ENCODE measurements around the gene NDUFS4. TPM values are rescaled to one million over a fixed set of nuclear protein-coding genes. Genes with fewer than 3 reads are reported as not detected.
"Not testable (repeated sequence)": the region's sequence is repeated elsewhere in the genome, so short reads cannot be mapped to it uniquely, and the experiment has no call there.

NDUFS4 gene
- total RNA-seq, 2 experiments from 2014 or later, result 25.0 to 25.1 TPM

DNA sequence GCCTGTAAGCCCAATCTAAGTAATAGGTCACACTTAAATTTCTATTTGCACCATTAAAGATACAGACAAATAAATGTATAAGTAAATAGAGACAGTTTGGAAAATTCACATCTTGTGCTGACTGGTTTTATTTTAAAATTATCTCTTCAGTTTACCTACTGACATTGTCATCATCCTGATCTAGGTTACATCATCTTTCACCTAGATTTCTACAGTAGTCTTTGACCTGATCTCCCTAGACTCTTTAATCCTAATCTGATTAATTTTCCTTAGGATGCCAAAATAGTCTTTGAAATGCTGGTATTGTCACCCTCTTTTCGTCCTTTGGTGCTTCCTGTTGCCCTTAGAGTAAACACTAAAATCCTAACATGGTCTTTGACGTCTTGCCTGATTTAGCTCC, 43.9 kb downstream of the NDUFS4 start:
- Histone ChIP-seq H3K27ac (ENCODE audit: low read depth in 1 of 2, low read length in 2 of 2) (no peak overlapping the region), H3K36me3 (ENCODE audit: insufficient read depth, low read length) (peaks cover 25% of the 10 kb centered on the region), H3K27me3 (ENCODE audit: control insufficient read depth in 1 of 2, insufficient read depth in 2 of 2, low read length in 2 of 2) (no peaks in the 10 kb centered on the region), H3K9me3 (ENCODE audit: control insufficient read depth in 1 of 2, insufficient read depth in 1 of 2, low read length in 2 of 2) (no peaks in the 10 kb centered on the region), H3K4me1 (ENCODE audit: insufficient read depth, low read length) (no peaks in the 10 kb centered on the region), H3K4me3 (ENCODE audit: low read length) (no peak overlapping the region)
- intact Hi-C loops (cut with DNase I, micrococcal nuclease), result no loop called here
- ATAC-seq (ENCODE audit: poor library complexity), result no peak
- Mint-ChIP-seq H3K27me3 (no peaks in the 10 kb centered on the region), H3K4me3 (no peak overlapping the region), H3K36me3 (ENCODE audit: low read depth) (peaks cover 56% of the 10 kb centered on the region), H3K27ac (no peak overlapping the region), H3K9me3 (peaks cover 3% of the 10 kb centered on the region), H3K4me1 (ENCODE audit: low read depth) (peaks cover 11% of the 10 kb centered on the region)
- DNase-seq, result no peak
- TF ChIP-seq, protein P1, sequence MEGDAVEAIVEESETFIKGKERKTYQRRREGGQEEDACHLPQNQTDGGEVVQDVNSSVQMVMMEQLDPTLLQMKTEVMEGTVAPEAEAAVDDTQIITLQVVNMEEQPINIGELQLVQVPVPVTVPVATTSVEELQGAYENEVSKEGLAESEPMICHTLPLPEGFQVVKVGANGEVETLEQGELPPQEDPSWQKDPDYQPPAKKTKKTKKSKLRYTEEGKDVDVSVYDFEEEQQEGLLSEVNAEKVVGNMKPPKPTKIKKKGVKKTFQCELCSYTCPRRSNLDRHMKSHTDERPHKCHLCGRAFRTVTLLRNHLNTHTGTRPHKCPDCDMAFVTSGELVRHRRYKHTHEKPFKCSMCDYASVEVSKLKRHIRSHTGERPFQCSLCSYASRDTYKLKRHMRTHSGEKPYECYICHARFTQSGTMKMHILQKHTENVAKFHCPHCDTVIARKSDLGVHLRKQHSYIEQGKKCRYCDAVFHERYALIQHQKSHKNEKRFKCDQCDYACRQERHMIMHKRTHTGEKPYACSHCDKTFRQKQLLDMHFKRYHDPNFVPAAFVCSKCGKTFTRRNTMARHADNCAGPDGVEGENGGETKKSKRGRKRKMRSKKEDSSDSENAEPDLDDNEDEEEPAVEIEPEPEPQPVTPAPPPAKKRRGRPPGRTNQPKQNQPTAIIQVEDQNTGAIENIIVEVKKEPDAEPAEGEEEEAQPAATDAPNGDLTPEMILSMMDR (IDR thresholded peaks at IDR 0.05), result no peak
- ChIA-PET POLR2A (no interaction called here), CTCF (no interaction called here)

DNA sequence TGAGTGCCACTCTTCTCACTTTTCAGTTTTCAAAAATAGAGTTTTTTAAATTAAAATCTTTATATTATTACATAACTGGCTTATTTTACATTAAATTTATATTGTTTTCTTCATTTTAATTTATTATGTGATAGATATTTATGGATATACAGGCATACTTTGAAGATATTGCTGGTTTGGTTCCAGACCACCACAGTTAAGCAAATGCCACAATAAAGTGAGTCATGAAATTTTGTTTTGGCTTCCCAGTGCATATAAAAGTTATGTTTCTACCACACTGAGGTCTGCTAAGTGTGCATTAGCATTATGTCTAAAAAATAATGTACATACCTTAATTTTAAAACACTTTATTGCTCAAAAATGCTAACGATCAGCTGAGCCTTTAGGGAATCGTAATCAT, 47.4 kb downstream of the NDUFS4 start:
- intact Hi-C loops (cut with DNase I, micrococcal nuclease), result no loop called here
- peaks cover 64% of the 10 kb centered on the region for H3K36me3 Mint-ChIP-seq (ENCODE audit: low read depth)
- Histone ChIP-seq H3K27me3 (ENCODE audit: control insufficient read depth in 1 of 2, insufficient read depth in 2 of 2, low read length in 2 of 2) (no peaks in the 10 kb centered on the region), H3K27ac (ENCODE audit: low read depth in 1 of 2, low read length in 2 of 2) (no peak overlapping the region), H3K4me3 (ENCODE audit: low read length) (no peak overlapping the region), H3K4me1 (ENCODE audit: insufficient read depth, low read length) (no peaks in the 10 kb centered on the region), H3K9me3 (ENCODE audit: control insufficient read depth in 1 of 2, insufficient read depth in 1 of 2, low read length in 2 of 2) (no peaks in the 10 kb centered on the region), H3K36me3 (ENCODE audit: insufficient read depth, low read length) (peaks cover 25% of the 10 kb centered on the region)
- H3K27me3 Mint-ChIP-seq, result no peaks in the 10 kb centered on the region
- no peak overlapping the region for H3K27ac Mint-ChIP-seq
- no peaks in the 10 kb centered on the region for H3K9me3 Mint-ChIP-seq
- peaks cover 25% of the 10 kb centered on the region for H3K4me1 Mint-ChIP-seq (ENCODE audit: low read depth)
- CTCF ChIA-PET, result no interaction called here
- TF ChIP-seq, protein P1 (IDR thresholded peaks at IDR 0.05), result no peak
- POLR2A ChIA-PET, result no interaction called here
- DNase-seq (no peak), ATAC-seq (ENCODE audit: poor library complexity) (no peak)
- no peak overlapping the region for H3K4me3 Mint-ChIP-seq

DNA sequence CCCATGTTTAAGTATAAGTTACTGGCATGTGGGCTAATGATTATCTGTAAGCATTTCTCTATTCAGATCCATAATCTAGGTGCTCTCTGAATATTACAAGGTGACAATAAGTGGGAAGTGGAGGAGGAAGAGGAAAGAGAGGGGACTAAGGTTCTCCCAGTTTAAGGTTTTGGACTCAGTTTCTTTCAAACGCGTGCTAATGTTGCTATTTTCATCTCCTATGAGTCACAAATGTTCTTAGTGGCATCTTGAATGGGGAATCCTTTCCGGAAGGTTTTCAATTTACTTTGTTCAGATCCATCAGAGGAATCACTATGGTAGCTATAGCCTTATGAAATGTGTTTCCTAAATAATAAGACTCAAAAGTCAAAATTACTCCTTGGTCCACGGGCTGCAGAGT, 48.5 kb downstream of the NDUFS4 start:
- DNase-seq; H3K27me3 Mint-ChIP-seq; CTCF ChIA-PET; H3K9me3 Mint-ChIP-seq; ATAC-seq (ENCODE audit: poor library complexity); H3K27ac Mint-ChIP-seq; H3K4me1 ChIP-seq (ENCODE audit: insufficient read depth, low read length); H3K4me3 Mint-ChIP-seq; H3K9me3 ChIP-seq (ENCODE audit: control insufficient read depth in 1 of 2, insufficient read depth in 1 of 2, low read length in 2 of 2); intact Hi-C loops (cut with DNase I, micrococcal nuclease); POLR2A ChIA-PET; H3K27ac ChIP-seq (ENCODE audit: low read depth in 1 of 2, low read length in 2 of 2); H3K4me3 ChIP-seq (ENCODE audit: low read length); H3K27me3 ChIP-seq (ENCODE audit: control insufficient read depth in 1 of 2, insufficient read depth in 2 of 2, low read length in 2 of 2): not testable (repeated sequence)
- peaks cover 22% of the 10 kb centered on the region for H3K36me3 ChIP-seq (ENCODE audit: insufficient read depth, low read length)
- H3K36me3 Mint-ChIP-seq (ENCODE audit: low read depth), result peaks cover 63% of the 10 kb centered on the region
- H3K4me1 Mint-ChIP-seq (ENCODE audit: low read depth), result peaks cover 29% of the 10 kb centered on the region

DNA sequence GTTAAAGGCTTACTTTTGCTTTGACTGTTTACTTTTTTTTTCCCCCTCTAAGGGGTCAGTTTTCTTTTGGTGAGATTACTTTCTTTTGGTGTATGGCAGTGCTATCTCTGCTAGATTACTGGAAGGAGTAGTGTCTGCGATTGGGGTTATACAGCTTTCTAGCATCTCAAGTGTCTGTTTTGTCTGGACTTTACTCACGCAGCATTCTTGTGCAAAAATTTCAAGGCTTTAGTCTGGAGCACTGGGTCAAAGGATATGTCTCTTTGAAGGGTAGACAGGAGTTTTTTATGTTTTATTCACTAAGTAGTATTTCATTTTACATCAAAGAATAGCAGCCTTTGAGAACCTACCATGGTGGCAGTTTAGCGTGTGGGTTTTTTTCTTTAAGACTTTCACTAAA, 52.6 kb downstream of the NDUFS4 start:
- Mint-ChIP-seq H3K4me1 (ENCODE audit: low read depth) (peaks cover 33% of the 10 kb centered on the region), H3K9me3 (no peaks in the 10 kb centered on the region), H3K27ac (no peak overlapping the region), H3K4me3 (no peak overlapping the region), H3K27me3 (no peaks in the 10 kb centered on the region), H3K36me3 (ENCODE audit: low read depth) (peaks cover 38% of the 10 kb centered on the region)
- no peaks in the 10 kb centered on the region for H3K9me3 ChIP-seq (ENCODE audit: control insufficient read depth in 1 of 2, insufficient read depth in 1 of 2, low read length in 2 of 2)
- H3K4me1 ChIP-seq (ENCODE audit: insufficient read depth, low read length), result no peaks in the 10 kb centered on the region
- H3K27ac ChIP-seq (ENCODE audit: low read depth in 1 of 2, low read length in 2 of 2), result no peak overlapping the region
- no peak overlapping the region for H3K4me3 ChIP-seq (ENCODE audit: low read length)
- intact Hi-C loops (cut with DNase I, micrococcal nuclease), result no loop called here
- POLR2A ChIA-PET, result no interaction called here
- ATAC-seq (ENCODE audit: poor library complexity) (no peak), DNase-seq (no peak)
- no peaks in the 10 kb centered on the region for H3K36me3 ChIP-seq (ENCODE audit: insufficient read depth, low read length)
- CTCF ChIA-PET, result interaction anchor here (0.6 kb wide), 1 partner anchor 442 kb away, joined by 3 read pairs; no protein-coding TSS in a partner anchor
- TF ChIP-seq, protein P1 (IDR thresholded peaks at IDR 0.05), result no peak
- H3K27me3 ChIP-seq (ENCODE audit: control insufficient read depth in 1 of 2, insufficient read depth in 2 of 2, low read length in 2 of 2), result no peaks in the 10 kb centered on the region

Measured in CD4-positive, alpha-beta T cell (primary cell).